Stimulated activated CD8-positive, alpha-beta memory T cell treated with anti-CD3 and anti-CD28 coated beads, Interleukin-15, amount 100 ng/mL, for 4 hours (primary cell): Measurements from ENCODE around the gene ZNRF3.

Experiments
- DNase-seq, 2 donors: peaks; one replicate each; pipeline ENCODE4 v3.0.0-alpha.2; 2020; ENCODE audit warnings: low read depth in 2 of 2

ZNRF3 gene

GRCh38 chr22:29009148-29009547 lies 125.8 kb downstream of the ZNRF3 start:
- no peak for DNase-seq

GRCh38 chr22:29011240-29012100 lies 128.1 kb downstream of the ZNRF3 start:
- DNase-seq, result no peak

GRCh38 chr22:29012101-29012433 lies 128.7 kb downstream of the ZNRF3 start:
- no peak for DNase-seq

- DNase-seq, result no peak
Observed at GRCh38 chr22:29012952-29013351, 129.6 kb downstream of the ZNRF3 start.

- no peak for DNase-seq
Observed at GRCh38 chr22:29014293-29014692, 130.9 kb downstream of the ZNRF3 start.

- no peak for DNase-seq
Observed at GRCh38 chr22:29014773-29015172, 131.4 kb downstream of the ZNRF3 start.

GRCh38 chr22:29016067-29016938 lies 132.9 kb downstream of the ZNRF3 start:
- DNase-seq, result no peak

GRCh38 chr22:29018293-29019189 lies 135.2 kb downstream of the ZNRF3 start:
- no peak for DNase-seq

- no peak for DNase-seq
Observed at GRCh38 chr22:29022101-29022817, 138.9 kb downstream of the ZNRF3 start.

- DNase-seq, result no peak
Observed at GRCh38 chr22:29023172-29023796, 139.9 kb downstream of the ZNRF3 start.

- no peak for DNase-seq
Observed at GRCh38 chr22:29026579-29026978, 143.2 kb downstream of the ZNRF3 start.

- DNase-seq, result no peak
Observed at GRCh38 chr22:29028468-29028867, 145.1 kb downstream of the ZNRF3 start.

GRCh38 chr22:29029202-29030000 lies 146.0 kb downstream of the ZNRF3 start:
- DNase-seq, result no peak

- DNase-seq, result no peak
Observed at GRCh38 chr22:29030016-29030617, 146.7 kb downstream of the ZNRF3 start.

GRCh38 chr22:29030618-29031226 lies 147.3 kb downstream of the ZNRF3 start:
- no peak for DNase-seq

GRCh38 chr22:29031227-29032011 lies 148.0 kb downstream of the ZNRF3 start:
- no peak for DNase-seq

GRCh38 chr22:29032014-29032475 lies 148.7 kb downstream of the ZNRF3 start:
- no peak for DNase-seq

- DNase-seq, result no peak
Observed at GRCh38 chr22:29032584-29032983, 149.2 kb downstream of the ZNRF3 start.
